Breast epithelium (tissue), 4 donors: Measurements from ENCODE around the gene RAPGEF1. TPM values are rescaled to one million over a fixed set of nuclear protein-coding genes. Genes with fewer than 3 reads are reported as not detected.
A peak's percentile ranks its signal among the peaks of the same experiment; 100 is the strongest.

Experiments used
- DNase-seq, 2 donors: peaks; one replicate each; pipeline ENCODE4 v3.0.0-alpha.2; 2019; ENCODE audit warnings: low spot score in 2 of 2
- H3K27ac ChIP-seq, 2 donors: fragments of 200-600 bp; sonication (generic) in 1 of 2; one replicate each; pipeline ENCODE4 v1.5.1; 2016 to 2019; ENCODE audit warnings: mild to moderate bottlenecking in 1 of 2
- H3K27me3 ChIP-seq, 2 donors: fragments of 200-600 bp; sonication (generic) in 1 of 2; one replicate each; pipeline versions ENCODE4 v1.5.1 to v1.6.0; 2017 to 2019; ENCODE audit warnings: control low read depth in 1 of 2, mild to moderate bottlenecking in 1 of 2
- H3K36me3 ChIP-seq: fragments of 200-600 bp; one replicate; pipeline ENCODE4 v1.5.1; 2019
- H3K4me1 ChIP-seq, 2 donors: fragments of 200-600 bp; sonication (generic); one replicate each; pipeline ENCODE4 v1.5.1; 2016 to 2019; ENCODE audit warnings: control low read depth in 1 of 2
- H3K4me3 ChIP-seq, 3 donors: fragments of 200-600 bp; sonication (generic); 1 replicate in 2 of 3; 2 replicates in 1 of 3; pipeline ENCODE4 v1.5.1; 2016 to 2019; ENCODE audit warnings: mild to moderate bottlenecking in 3 of 3, moderate library complexity in 2 of 3
- H3K9me3 ChIP-seq, 2 donors: fragments of 200-600 bp; sonication (generic) in 1 of 2; one replicate each; pipeline ENCODE4 v1.5.1; 2016 to 2019; ENCODE audit warnings: control low read depth in 1 of 2
- CTCF ChIP-seq, 3 donors: fragments of 450-650 bp; IDR thresholded peaks; one replicate each; pipeline ENCODE4 v1.5.1; 2016 to 2017; ENCODE audit warnings: antibody characterized with exemption in 3 of 3, mild to moderate bottlenecking in 3 of 3, moderate library complexity in 3 of 3
- POLR2A ChIP-seq: fragments of 450-650 bp; IDR thresholded peaks from one replicate; pipeline ENCODE4 v1.6.1; 2016; ENCODE audit warnings: antibody characterized with exemption, mild to moderate bottlenecking, moderate library complexity
- POLR2AphosphoS5 ChIP-seq, 3 donors: sonication (generic); formaldehyde crosslinking; IDR thresholded peaks; one replicate each; pipeline ENCODE4 v1.6.1; 2017; ENCODE audit warnings: antibody characterized with exemption in 3 of 3
- intact Hi-C: fragments of 100-400 bp; cut with DNase I; formaldehyde crosslinking; loops from one replicate; pipeline ENCODE4 v1.15.1; 2023; ENCODE audit warnings: low total_unique reads
- total RNA-seq, 3 donors: library from RNA; depleted of rRNA; stranded (reverse); fragments of >200 nt; gene quantifications; one replicate each; pipeline ENCODE4 v1.1.0, GENCODE V29; 2016

Gene RAPGEF1
- total RNA-seq, 3 donors from 2014 or later, result 35.3 to 38.0 (median 37.3) TPM

GRCh38 chr9:131641618-131642495 lies 98.0 kb downstream of the RAPGEF1 start:
- Histone ChIP-seq H3K9me3 (no peaks in the 10 kb centered on the region), H3K4me3 (no peak overlapping the region), H3K27me3 (no peaks in the 10 kb centered on the region), H3K4me1 (no peaks in the 10 kb centered on the region), H3K27ac (peak overlapping the region; percentile 85 to 86), H3K36me3 (no peaks in the 10 kb centered on the region)
- DNase-seq, result peak in 1 of 2 donors; percentile 82
- TF ChIP-seq POLR2A, result no peak
- no peak for TF ChIP-seq CTCF (IDR thresholded peaks at IDR 0.05)
- peak in 2 of 3 donors; percentile 30 to 62 for TF ChIP-seq POLR2AphosphoS5 (IDR thresholded peaks at IDR 0.05)
- intact Hi-C loops, result no loop called here

GRCh38 chr9:131640438-131641137 lies 99.3 kb downstream of the RAPGEF1 start:
- H3K27ac ChIP-seq, result peak overlapping the region; percentile 85 to 86
- H3K36me3 ChIP-seq, result no peaks in the 10 kb centered on the region
- intact Hi-C loops, result no loop called here
- TF ChIP-seq CTCF (IDR thresholded peaks at IDR 0.05) (no peak), POLR2AphosphoS5 (IDR thresholded peaks at IDR 0.05) (no peak), POLR2A (no peak)
- H3K4me1 ChIP-seq, result no peaks in the 10 kb centered on the region
- no peaks in the 10 kb centered on the region for H3K9me3 ChIP-seq
- no peak overlapping the region for H3K4me3 ChIP-seq
- no peak for DNase-seq
- no peaks in the 10 kb centered on the region for H3K27me3 ChIP-seq

- peaks cover 0 to 3% of the 10 kb centered on the region in 2 donors for H3K4me1 ChIP-seq
- H3K36me3 ChIP-seq, result no peaks in the 10 kb centered on the region
- no peak overlapping the region for H3K4me3 ChIP-seq
- peak overlapping the region; percentile 85 to 86 for H3K27ac ChIP-seq
- intact Hi-C loops, result no loop called here
- TF ChIP-seq CTCF (IDR thresholded peaks at IDR 0.05), result no peak
- no peak for TF ChIP-seq POLR2AphosphoS5 (IDR thresholded peaks at IDR 0.05)
- TF ChIP-seq POLR2A, result no peak
- peak in 1 of 2 donors; percentile 48 for DNase-seq
- H3K9me3 ChIP-seq, result no peaks in the 10 kb centered on the region
- H3K27me3 ChIP-seq, result no peaks in the 10 kb centered on the region
Observed at GRCh38 chr9:131639769-131640437, 100.0 kb downstream of the RAPGEF1 start.

- no peak for DNase-seq
- H3K4me1 ChIP-seq, result peaks cover 0 to 5% of the 10 kb centered on the region in 2 donors
- no peaks in the 10 kb centered on the region for H3K36me3 ChIP-seq
- H3K27ac ChIP-seq, result peak overlapping the region; percentile 43 to 91
- H3K4me3 ChIP-seq, result no peak overlapping the region
- intact Hi-C loops, result no loop called here
- no peaks in the 10 kb centered on the region for H3K27me3 ChIP-seq
- no peaks in the 10 kb centered on the region for H3K9me3 ChIP-seq
- TF ChIP-seq POLR2AphosphoS5 (IDR thresholded peaks at IDR 0.05) (no peak), CTCF (IDR thresholded peaks at IDR 0.05) (no peak), POLR2A (no peak)
Observed at GRCh38 chr9:131636593-131636992, 103.3 kb downstream of the RAPGEF1 start.
